ENCODE data around the gene RGS14. TPM values are rescaled to one million over a fixed set of nuclear protein-coding genes. Genes with fewer than 3 reads are reported as not detected.
"Not testable (repeated sequence)": the region's sequence is repeated elsewhere in the genome, so short reads cannot be mapped to it uniquely, and the experiment has no call there.

The RGS14 gene
- total and polyA plus RNA-seq, 4 donors = 9.3 to 32.8 (median 23.1) TPM

GRCh38 chr5:177336603-177337494 is 20.9 kb upstream of the RGS14 start:
- WGBS, 2 donors = 91 to 94% methylated on average over 36 of the region's 36 CpGs
- DNase-seq (no peak), ATAC-seq (ENCODE audit: insufficient read depth, low FRiP score) (no peak)
- Histone ChIP-seq H3K4me3 (no peak overlapping the region), H3K9me3 (ENCODE audit: control insufficient read depth in 4 of 4, insufficient read depth in 3 of 4, low read length in 3 of 4) (no peaks in the 10 kb centered on the region), H3K4me1 (ENCODE audit: control insufficient read depth in 5 of 5, insufficient read depth in 5 of 5, low read length in 5 of 5) (no peaks in the 10 kb centered on the region), H3K9ac (ENCODE audit: insufficient read depth in 1 of 2, low read length in 2 of 2) (no peak overlapping the region), H3K36me3 (ENCODE audit: control insufficient read depth in 4 of 4, insufficient read depth in 4 of 4, low read length in 4 of 4) (peaks cover 13 to 71% (median 35%) of the 10 kb centered on the region in 4 donors), H3K27ac (ENCODE audit: low read depth in 1 of 2, low read length in 1 of 2) (no peak overlapping the region), H3K27me3 (ENCODE audit: control insufficient read depth in 3 of 3, insufficient read depth in 3 of 3, low read length in 2 of 3) (no peaks in the 10 kb centered on the region)
- no peak for TF ChIP-seq CTCF (IDR thresholded peaks at IDR 0.05; ENCODE audit: control extremely low read depth, extremely low read depth)

- Histone ChIP-seq H3K4me1 (ENCODE audit: control insufficient read depth in 5 of 5, insufficient read depth in 5 of 5, low read length in 5 of 5) (no peaks in the 10 kb centered on the region), H3K36me3 (ENCODE audit: control insufficient read depth in 4 of 4, insufficient read depth in 4 of 4, low read length in 4 of 4) (peaks cover 15 to 55% (median 31%) of the 10 kb centered on the region in 4 donors), H3K9me3 (ENCODE audit: control insufficient read depth in 4 of 4, insufficient read depth in 3 of 4, low read length in 3 of 4) (no peaks in the 10 kb centered on the region), H3K27ac (ENCODE audit: low read depth in 1 of 2, low read length in 1 of 2) (peak overlapping the region in 1 of 2 donors; percentile 37), H3K27me3 (ENCODE audit: control insufficient read depth in 3 of 3, insufficient read depth in 3 of 3, low read length in 2 of 3) (no peaks in the 10 kb centered on the region), H3K9ac (ENCODE audit: insufficient read depth in 1 of 2, low read length in 2 of 2) (no peak overlapping the region), H3K4me3 (no peak overlapping the region)
- TF ChIP-seq CTCF (IDR thresholded peaks at IDR 0.05; ENCODE audit: control extremely low read depth, extremely low read depth) = no peak
- ATAC-seq (ENCODE audit: insufficient read depth, low FRiP score) = no peak
- 89 to 90% methylated on average over 22 of the region's 22 CpGs for WGBS, 2 donors
- no peak for DNase-seq
Observed at GRCh38 chr5:177338251-177339106, 19.2 kb upstream of the RGS14 start.

- H3K4me1 ChIP-seq (ENCODE audit: control insufficient read depth in 5 of 5, insufficient read depth in 5 of 5, low read length in 5 of 5) = no peaks in the 10 kb centered on the region
- H3K27ac ChIP-seq (ENCODE audit: low read depth in 1 of 2, low read length in 1 of 2) = peak overlapping the region in 1 of 2 donors; percentile 34
- no peaks in the 10 kb centered on the region for H3K9me3 ChIP-seq (ENCODE audit: control insufficient read depth in 4 of 4, insufficient read depth in 3 of 4, low read length in 3 of 4)
- H3K9ac ChIP-seq (ENCODE audit: insufficient read depth in 1 of 2, low read length in 2 of 2) = no peak overlapping the region
- H3K36me3 ChIP-seq (ENCODE audit: control insufficient read depth in 4 of 4, insufficient read depth in 4 of 4, low read length in 4 of 4) = peaks cover 12 to 53% (median 26%) of the 10 kb centered on the region in 4 donors
- DNase-seq = no peak
- no peaks in the 10 kb centered on the region for H3K27me3 ChIP-seq (ENCODE audit: control insufficient read depth in 3 of 3, insufficient read depth in 3 of 3, low read length in 2 of 3)
- no peak for ATAC-seq (ENCODE audit: insufficient read depth, low FRiP score)
- no peak for TF ChIP-seq CTCF (IDR thresholded peaks at IDR 0.05; ENCODE audit: control extremely low read depth, extremely low read depth)
- H3K4me3 ChIP-seq = no peak overlapping the region
- 44 to 66% methylated on average over 11 of the region's 11 CpGs for WGBS, 2 donors
Observed at GRCh38 chr5:177339107-177339638, 18.6 kb upstream of the RGS14 start.

- ATAC-seq (ENCODE audit: insufficient read depth, low FRiP score); DNase-seq; H3K9ac ChIP-seq (ENCODE audit: insufficient read depth in 1 of 2, low read length in 2 of 2); H3K9me3 ChIP-seq (ENCODE audit: control insufficient read depth in 4 of 4, insufficient read depth in 3 of 4, low read length in 3 of 4); H3K27ac ChIP-seq (ENCODE audit: low read depth in 1 of 2, low read length in 1 of 2); H3K4me3 ChIP-seq; H3K27me3 ChIP-seq (ENCODE audit: control insufficient read depth in 3 of 3, insufficient read depth in 3 of 3, low read length in 2 of 3); H3K4me1 ChIP-seq (ENCODE audit: control insufficient read depth in 5 of 5, insufficient read depth in 5 of 5, low read length in 5 of 5): not testable (repeated sequence)
- H3K36me3 ChIP-seq (ENCODE audit: control insufficient read depth in 4 of 4, insufficient read depth in 4 of 4, low read length in 4 of 4) = peaks cover 7 to 21% (median 15%) of the 10 kb centered on the region in 4 donors
- WGBS, 2 donors = 96% methylated on average over 14 of the region's 14 CpGs
Observed at GRCh38 chr5:177343000-177343399, 14.7 kb upstream of the RGS14 start.

All from lung (tissue), 12 donors.